Activated naive CD4-positive, alpha-beta T cell treated with anti-CD3 and anti-CD28 coated beads, Interleukin-2, amount 50 U/mL, for 16 hours (primary cell): ENCODE measurements around the gene LPIN2.
A peak's percentile ranks its signal among the peaks of the same experiment; 100 is the strongest.
"Not testable (repeated sequence)": the region's sequence is repeated elsewhere in the genome, so short reads cannot be mapped to it uniquely, and the experiment has no call there.

Source experiments
- DNase-seq: peaks from one replicate; pipeline ENCODE4 v3.0.0-alpha.2; 2020

LPIN2 gene

GRCh38 chr18:3041843-3042242, 28.9 kb upstream of the LPIN2 start:
- DNase-seq = no peak

GRCh38 chr18:3040881-3041280, 27.9 kb upstream of the LPIN2 start:
- DNase-seq = no peak

- DNase-seq = no peak
Observed at GRCh38 chr18:3040173-3040572, 27.2 kb upstream of the LPIN2 start.

- DNase-seq = no peak
Observed at GRCh38 chr18:3037423-3037915, 24.5 kb upstream of the LPIN2 start.

- no peak for DNase-seq
Observed at GRCh38 chr18:3036108-3036507, 23.2 kb upstream of the LPIN2 start.

- DNase-seq = no peak
Observed at GRCh38 chr18:3035635-3036034, 22.7 kb upstream of the LPIN2 start.

- no peak for DNase-seq
Observed at GRCh38 chr18:3032721-3033120, 19.8 kb upstream of the LPIN2 start.

- DNase-seq = no peak
Observed at GRCh38 chr18:3029215-3029952, 16.4 kb upstream of the LPIN2 start.

- DNase-seq = not testable (repeated sequence)
Observed at GRCh38 chr18:3028115-3028514, 15.2 kb upstream of the LPIN2 start.

- no peak for DNase-seq
Observed at GRCh38 chr18:3027370-3027891, 14.5 kb upstream of the LPIN2 start.

GRCh38 chr18:3025544-3025943, 12.6 kb upstream of the LPIN2 start:
- DNase-seq = no peak

GRCh38 chr18:3023603-3024002, 10.7 kb upstream of the LPIN2 start:
- DNase-seq = not testable (repeated sequence)

- DNase-seq = no peak
Observed at GRCh38 chr18:3016585-3017297, 3.8 kb upstream of the LPIN2 start.

GRCh38 chr18:3015851-3016250, 2.9 kb upstream of the LPIN2 start:
- DNase-seq = no peak

- DNase-seq = no peak
Observed at GRCh38 chr18:3015204-3015592, 2.3 kb upstream of the LPIN2 start.

GRCh38 chr18:3014503-3015203, 1.7 kb upstream of the LPIN2 start:
- no peak for DNase-seq

GRCh38 chr18:3012136-3013023, 564 bp downstream of the LPIN2 start:
- DNase-seq = peak; percentile 60

GRCh38 chr18:3010086-3010485, 2.9 kb downstream of the LPIN2 start:
- DNase-seq = no peak

- DNase-seq = no peak
Observed at GRCh38 chr18:3008541-3008940, 4.4 kb downstream of the LPIN2 start.

GRCh38 chr18:3007491-3007890, 5.5 kb downstream of the LPIN2 start:
- no peak for DNase-seq

- no peak for DNase-seq
Observed at GRCh38 chr18:3005462-3005861, 7.5 kb downstream of the LPIN2 start.

GRCh38 chr18:3003766-3004165, 9.2 kb downstream of the LPIN2 start:
- DNase-seq = not testable (repeated sequence)
